Spleen (tissue), 7 donors: ENCODE measurements around the gene SLC25A10.

Experiments
- POLR2A ChIP-seq, 3 donors: fragments of 450-650 bp; IDR thresholded peaks; one replicate each; pipeline ENCODE4 v1.5.1; 2017; ENCODE audit warnings: antibody characterized with exemption in 3 of 3, mild to moderate bottlenecking in 1 of 3
- POLR2AphosphoS5 ChIP-seq, 3 donors: sonication (generic); formaldehyde crosslinking; IDR thresholded peaks; one replicate each; pipeline ENCODE4 v1.5.1; 2017; ENCODE audit warnings: antibody characterized with exemption in 3 of 3
- TF ChIP-seq, protein P1 (sequence below), 11 experiments: fragments of 200-600 bp in 7 of 11; fragments of 450-650 bp in 4 of 11; sonication (generic) in 4 of 11; IDR thresholded peaks in 8 of 11; conservative IDR thresholded peaks in 3 of 11; 1 replicate in 7 of 11; 2 replicates in 4 of 11; pipeline versions ENCODE4 v1.4.0 to v1.8.0; 2016 to 2021; ENCODE audit warnings: antibody characterized with exemption in 11 of 11, inconsistent platforms in 4 of 11, mild to moderate bottlenecking in 1 of 11
- donor health status: DM: no; HTN: no; CAD: no; lungs with moderate emphysema.
- donor health status: DM: no; HTN: no; CAD: no.
- donor health status: DM: no; HTN: no; CAD: no.

DNA sequence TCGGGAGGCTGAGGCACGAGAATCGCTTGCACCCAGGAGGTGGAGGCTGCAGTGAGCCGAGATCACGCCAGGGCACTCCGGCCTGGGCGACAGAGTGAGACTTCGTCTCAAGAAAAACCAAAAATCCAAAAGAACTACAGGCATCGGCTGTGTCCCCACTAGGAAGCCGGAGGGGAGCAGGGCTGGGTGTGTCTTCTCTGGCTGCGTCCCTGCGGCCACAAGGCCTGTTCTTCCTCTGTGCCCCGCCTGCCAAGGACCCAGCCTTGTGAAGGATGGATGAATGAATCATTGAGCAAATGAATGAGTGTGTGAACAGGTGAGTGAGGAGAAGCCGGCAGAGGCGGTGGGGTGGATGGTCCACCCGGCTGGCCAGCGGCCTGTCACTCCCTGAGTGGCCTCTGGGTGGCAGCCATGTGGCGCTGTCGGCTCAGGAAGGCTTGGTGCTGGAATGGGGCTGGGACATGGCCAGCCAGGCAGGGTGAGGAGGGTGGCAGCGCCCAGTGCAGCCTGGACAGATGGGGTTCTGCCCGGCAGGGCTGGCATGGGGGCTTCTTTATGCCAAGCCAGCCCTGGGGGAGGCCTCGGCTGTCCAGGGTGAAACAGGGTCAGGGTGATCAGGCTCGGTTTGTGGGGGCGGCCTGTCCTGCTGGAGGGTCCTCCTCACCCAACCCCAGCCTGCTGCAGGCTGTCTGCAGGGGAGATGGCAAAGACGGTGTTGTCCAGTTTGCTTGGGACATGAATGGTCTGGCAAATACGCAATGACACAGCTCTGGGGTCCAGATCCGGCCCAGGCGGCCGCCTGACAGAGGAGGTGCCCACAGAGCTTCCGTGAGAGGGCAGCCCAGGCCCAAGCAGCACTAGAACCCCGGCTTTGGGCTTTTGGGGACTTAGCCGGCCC is 21.7 kb downstream of the SLC25A10 start:
- TF ChIP-seq, protein P1, sequence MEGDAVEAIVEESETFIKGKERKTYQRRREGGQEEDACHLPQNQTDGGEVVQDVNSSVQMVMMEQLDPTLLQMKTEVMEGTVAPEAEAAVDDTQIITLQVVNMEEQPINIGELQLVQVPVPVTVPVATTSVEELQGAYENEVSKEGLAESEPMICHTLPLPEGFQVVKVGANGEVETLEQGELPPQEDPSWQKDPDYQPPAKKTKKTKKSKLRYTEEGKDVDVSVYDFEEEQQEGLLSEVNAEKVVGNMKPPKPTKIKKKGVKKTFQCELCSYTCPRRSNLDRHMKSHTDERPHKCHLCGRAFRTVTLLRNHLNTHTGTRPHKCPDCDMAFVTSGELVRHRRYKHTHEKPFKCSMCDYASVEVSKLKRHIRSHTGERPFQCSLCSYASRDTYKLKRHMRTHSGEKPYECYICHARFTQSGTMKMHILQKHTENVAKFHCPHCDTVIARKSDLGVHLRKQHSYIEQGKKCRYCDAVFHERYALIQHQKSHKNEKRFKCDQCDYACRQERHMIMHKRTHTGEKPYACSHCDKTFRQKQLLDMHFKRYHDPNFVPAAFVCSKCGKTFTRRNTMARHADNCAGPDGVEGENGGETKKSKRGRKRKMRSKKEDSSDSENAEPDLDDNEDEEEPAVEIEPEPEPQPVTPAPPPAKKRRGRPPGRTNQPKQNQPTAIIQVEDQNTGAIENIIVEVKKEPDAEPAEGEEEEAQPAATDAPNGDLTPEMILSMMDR (IDR thresholded peaks at IDR 0.05 in 8 of 11, conservative IDR thresholded peaks at IDR 0.05 in 3 of 11), result peak; percentile 86 to 96 (median 94)
- TF ChIP-seq POLR2A (IDR thresholded peaks at IDR 0.05) (no peak), POLR2AphosphoS5 (IDR thresholded peaks at IDR 0.05) (peak; percentile 75 to 82 (median 75))
